HCT116 (cell line): ENCODE data around the gene SIX5. TPM values are rescaled to one million over a fixed set of nuclear protein-coding genes. Genes with fewer than 3 reads are reported as not detected.

ENCODE experiments used
- ATAC-seq: fragments of 200-7000 bp; cut with Tn5 transposase; 2 replicates; pipeline ENCODE4 v1.9.1; 2020; ENCODE audit warnings: mild to moderate bottlenecking, moderate library complexity
- BruUV-seq: library from RNA; stranded (reverse); fragments of 400-500 nt; replicated peaks from 2 replicates; lab custom pipeline; 2021; lab: Mats Ljungman, UMichigan
- CTCF ChIA-PET: fragments of 300-600 bp; sonication (Branson Sonifier 250); formaldehyde crosslinking; loops from one replicate; lab custom pipeline; 2021; ENCODE audit warnings: antibody characterized with exemption; lab: Charles Lee
- POLR2A ChIA-PET: fragments of 300-600, 350-600 bp; sonication (Branson Sonifier 250); formaldehyde crosslinking; loops from one replicate; lab custom pipeline; 2021; ENCODE audit warnings: antibody characterized with exemption; lab: Charles Lee
- RAD21 ChIA-PET, 2 experiments: fragments of 300-600 bp; sonication (Branson Sonifier 250); formaldehyde crosslinking; loops; one replicate each; lab custom pipeline; 2023; ENCODE audit warnings: low total read pairs in 2 of 2; ENCODE audit not compliant: uncharacterized antibody in 2 of 2, unreplicated experiment in 2 of 2, low non-redundant PET in 1 of 2; lab: Charles Lee
- DNase-seq: peaks from one replicate; pipeline ENCODE4 v3.0.0-alpha.2; 2010; ENCODE audit warnings: low read depth, low spot score
- H2AFZ ChIP-seq: fragments of 200-600 bp; shearing (Covaris generic), sonication (generic); 2 replicates; pipeline ENCODE4 v1.6.1; 2017; ENCODE audit warnings: low read depth, mixed run types, mixed read lengths, antibody characterized with exemption, low read length; ENCODE audit not compliant: poor library complexity, severe bottlenecking
- H3K27ac ChIP-seq: 2 replicates; pipeline ENCODE4 v1.5.1; 2012; ENCODE audit warnings: low read depth, low read length
- H3K27me3 ChIP-seq: fragments of 200-600 bp; sonication (generic); 2 replicates; pipeline ENCODE4 v1.6.1; 2016; ENCODE audit warnings: mixed run types, low read length, mixed read lengths; ENCODE audit not compliant: insufficient read depth
- H3K36me3 ChIP-seq, 2 experiments: fragments of 200-500 bp in 1 of 2; fragments of 200-600 bp in 1 of 2; sonication (Bioruptor generic) in 1 of 2; sonication (generic) in 1 of 2; 2 replicates each; pipeline versions ENCODE4 v1.5.1 to v1.6.1; 2014 to 2016; ENCODE audit warnings: low read length in 2 of 2, inconsistent platforms in 1 of 2, mixed read lengths in 1 of 2, mixed run types in 1 of 2; ENCODE audit not compliant: insufficient read depth in 2 of 2, control insufficient read depth in 1 of 2
- H3K4me1 ChIP-seq, 2 experiments: fragments of 200-600 bp in 1 of 2; sonication (generic) in 1 of 2; 2 replicates each; pipeline versions ENCODE4 v1.5.1 to v1.6.1; 2012 to 2017; ENCODE audit warnings: low read length in 2 of 2, inconsistent platforms in 1 of 2, mild to moderate bottlenecking in 1 of 2, mixed read lengths in 1 of 2, mixed run types in 1 of 2, moderate library complexity in 1 of 2; ENCODE audit not compliant: insufficient read depth in 2 of 2, control insufficient read depth in 1 of 2
- H3K4me2 ChIP-seq: fragments of 200-600 bp; sonication (generic); 2 replicates; pipeline ENCODE4 v1.6.1; 2017; ENCODE audit warnings: mixed run types, low read length, mixed read lengths
- H3K4me3 ChIP-seq, 2 experiments: fragments of 200-600 bp in 1 of 2; sonication (generic) in 1 of 2; replicated peaks in 1 of 2; 2 replicates each; pipeline ENCODE4 v1.5.1; 2011 to 2016; ENCODE audit warnings: low read length in 2 of 2, control low read depth in 1 of 2, low read depth in 1 of 2, mild to moderate bottlenecking in 1 of 2, mixed read lengths in 1 of 2, mixed run types in 1 of 2
- H3K79me2 ChIP-seq: fragments of 200-600 bp; sonication (generic); 2 replicates; pipeline ENCODE4 v1.6.1; 2017; ENCODE audit warnings: mild to moderate bottlenecking, mixed run types, low read length, moderate library complexity, mixed read lengths; ENCODE audit not compliant: insufficient read depth
- H3K9ac ChIP-seq: fragments of 200-600 bp; sonication (generic); 2 replicates; pipeline ENCODE4 v1.6.1; 2016; ENCODE audit warnings: low read length, mixed read lengths
- H3K9me2 ChIP-seq: fragments of 200-600 bp; sonication (generic), shearing (Covaris generic); 2 replicates; pipeline ENCODE4 v1.6.1; 2017; ENCODE audit warnings: mixed run types, mild to moderate bottlenecking, moderate library complexity; ENCODE audit not compliant: insufficient read depth
- H3K9me3 ChIP-seq, 2 experiments: fragments of 200-500 bp in 1 of 2; fragments of 200-600 bp in 1 of 2; sonication (Bioruptor generic) in 1 of 2; sonication (generic) in 1 of 2; 2 replicates each; pipeline ENCODE4 v1.6.1; 2014 to 2017; ENCODE audit warnings: low read length in 2 of 2, mixed read lengths in 2 of 2, inconsistent platforms in 1 of 2, low read depth in 1 of 2, mild to moderate bottlenecking in 1 of 2, mixed run types in 1 of 2, moderate library complexity in 1 of 2; ENCODE audit not compliant: control insufficient read depth in 1 of 2, insufficient read depth in 1 of 2
- H4K20me1 ChIP-seq: fragments of 200-600 bp; sonication (generic), shearing (Covaris generic); 2 replicates; pipeline ENCODE4 v1.6.1; 2017; ENCODE audit warnings: mixed run types, mild to moderate bottlenecking, moderate library complexity; ENCODE audit not compliant: insufficient read depth
- FOSL1 ChIP-seq: IDR thresholded peaks from 2 replicates; pipeline ENCODE4 v1.6.1; 2012; ENCODE audit warnings: low read depth
- MAX ChIP-seq: IDR thresholded peaks from 2 replicates; pipeline ENCODE4 v1.6.1; 2012
- ZBTB33 ChIP-seq: IDR thresholded peaks from 2 replicates; pipeline ENCODE4 v1.6.1; 2011; ENCODE audit warnings: mild to moderate bottlenecking, low read length, moderate library complexity; ENCODE audit not compliant: insufficient replicate concordance; ENCODE audit errors: extremely low read depth
- intact Hi-C: fragments of 100-400 bp; cut with micrococcal nuclease; formaldehyde crosslinking; loops from 2 replicates; pipeline ENCODE4 v1.10.0; 2022
- total RNA-seq: library from RNA; stranded (reverse); gene quantifications from one replicate; pipeline ENCODE4 v1.2.1, GENCODE V29; 2021; ENCODE audit not compliant: unreplicated experiment
- TF ChIP-seq, protein P1 (sequence below), 3 experiments: fragments of 200-600 bp in 1 of 3; sonication (generic) in 1 of 3; IDR thresholded peaks in 2 of 3; conservative IDR thresholded peaks in 1 of 3; 2 replicates each; pipeline ENCODE4 v1.5.1; 2012 to 2017; ENCODE audit warnings: low read depth in 2 of 3, low read length in 2 of 3, antibody characterized with exemption in 1 of 3, borderline replicate concordance in 1 of 3, control low read depth in 1 of 3, mild to moderate bottlenecking in 1 of 3, mixed read lengths in 1 of 3, mixed run types in 1 of 3, moderate library complexity in 1 of 3; ENCODE audit not compliant: insufficient read depth in 1 of 3

Gene SIX5
- total RNA-seq, 1 experiment from 2014 or later, result 18.3 TPM

- Histone ChIP-seq H3K4me1 (peaks cover 25 to 37% of the 10 kb centered on the region in 2 experiments), H3K9ac (no peak overlapping the region), H3K9me2 (no peaks in the 10 kb centered on the region), H3K27ac (no peak overlapping the region), H3K79me2 (peaks cover 11% of the 10 kb centered on the region), H3K27me3 (no peaks in the 10 kb centered on the region), H3K9me3 (no peaks in the 10 kb centered on the region), H3K36me3 (peaks cover 10 to 13% of the 10 kb centered on the region in 2 experiments; a peak in 3 of 4 replicates), H3K4me2 (no peak overlapping the region), H4K20me1 (no peaks in the 10 kb centered on the region), H2AFZ (no peak overlapping the region), H3K4me3 (no peak overlapping the region)
- intact Hi-C loops, result no loop called here
- CTCF ChIA-PET, result no interaction called here
- no peak for TF ChIP-seq ZBTB33
- TF ChIP-seq, protein P1, sequence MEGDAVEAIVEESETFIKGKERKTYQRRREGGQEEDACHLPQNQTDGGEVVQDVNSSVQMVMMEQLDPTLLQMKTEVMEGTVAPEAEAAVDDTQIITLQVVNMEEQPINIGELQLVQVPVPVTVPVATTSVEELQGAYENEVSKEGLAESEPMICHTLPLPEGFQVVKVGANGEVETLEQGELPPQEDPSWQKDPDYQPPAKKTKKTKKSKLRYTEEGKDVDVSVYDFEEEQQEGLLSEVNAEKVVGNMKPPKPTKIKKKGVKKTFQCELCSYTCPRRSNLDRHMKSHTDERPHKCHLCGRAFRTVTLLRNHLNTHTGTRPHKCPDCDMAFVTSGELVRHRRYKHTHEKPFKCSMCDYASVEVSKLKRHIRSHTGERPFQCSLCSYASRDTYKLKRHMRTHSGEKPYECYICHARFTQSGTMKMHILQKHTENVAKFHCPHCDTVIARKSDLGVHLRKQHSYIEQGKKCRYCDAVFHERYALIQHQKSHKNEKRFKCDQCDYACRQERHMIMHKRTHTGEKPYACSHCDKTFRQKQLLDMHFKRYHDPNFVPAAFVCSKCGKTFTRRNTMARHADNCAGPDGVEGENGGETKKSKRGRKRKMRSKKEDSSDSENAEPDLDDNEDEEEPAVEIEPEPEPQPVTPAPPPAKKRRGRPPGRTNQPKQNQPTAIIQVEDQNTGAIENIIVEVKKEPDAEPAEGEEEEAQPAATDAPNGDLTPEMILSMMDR (IDR thresholded peaks at IDR 0.05 in 2 of 3, conservative IDR thresholded peaks at IDR 0.05 in 1 of 3; ENCODE audit: borderline replicate concordance in 1 of 3, insufficient read depth in 1 of 3, low read depth in 2 of 3, low read length in 2 of 3), result no peak
- no peak for TF ChIP-seq FOSL1
- TF ChIP-seq MAX, result no peak
- DNase-seq, result no peak
- no TSS peak for BruUV-seq
- RAD21 ChIA-PET, result no interaction called here
- POLR2A ChIA-PET, result no interaction called here
- no peak for ATAC-seq
These were observed 17.5 kb upstream of the SIX5 start for GRCh38 chr19:45786533-45786894.
